T-helper 17 cell (primary cell): ENCODE results near the gene PPP2R3A. TPM values are rescaled to one million over a fixed set of nuclear protein-coding genes. Genes with fewer than 3 reads are reported as not detected.
A peak's percentile ranks its signal among the peaks of the same experiment; 100 is the strongest.
"Not testable (repeated sequence)": the region's sequence is repeated elsewhere in the genome, so short reads cannot be mapped to it uniquely, and the experiment has no call there.

Experiments
- ATAC-seq: fragments of 150-1000 bp; cut with Tn5 transposase; 2 replicates; pipeline ENCODE4 v1.10.0; 2021; ENCODE audit warnings: mild to moderate bottlenecking, moderate library complexity
- DNase-seq, 3 donors: peaks; one replicate each; pipeline versions ENCODE4 v3.0.0 to v3.0.0-alpha.2; 2020 to 2021
- H3K9me3 ChIP-seq: one replicate; pipeline ENCODE4 v1.7.0; 2013; ENCODE audit warnings: low read length, mild to moderate bottlenecking; ENCODE audit not compliant: control insufficient read depth, poor library complexity, severe bottlenecking
- H3K27ac Mint-ChIP-seq: one replicate; pipeline ENCODE4 v1.8.0; 2022; ENCODE audit warnings: mild to moderate bottlenecking, moderate library complexity, mixed read lengths
- H3K27me3 Mint-ChIP-seq: one replicate; pipeline ENCODE4 v1.8.0; 2022; ENCODE audit warnings: mixed read lengths
- H3K36me3 Mint-ChIP-seq: one replicate; pipeline ENCODE4 v1.8.0; 2022; ENCODE audit warnings: low read depth, mixed read lengths
- H3K4me1 Mint-ChIP-seq: one replicate; pipeline ENCODE4 v1.8.0; 2022; ENCODE audit warnings: mild to moderate bottlenecking, mixed read lengths
- H3K4me3 Mint-ChIP-seq: one replicate; pipeline ENCODE4 v1.8.0; 2022; ENCODE audit warnings: mild to moderate bottlenecking, moderate library complexity, mixed read lengths
- total RNA-seq, 4 donors: library from RNA in 2 of 4; stranded (reverse) in 2 of 4; gene quantifications; one replicate each; pipeline ENCODE4 v1.2.3 and lab custom pipeline; 2022 to 2026

PPP2R3A gene
- total RNA-seq, 2 donors from 2014 or later, result 0.13 to 0.17 TPM

DNA sequence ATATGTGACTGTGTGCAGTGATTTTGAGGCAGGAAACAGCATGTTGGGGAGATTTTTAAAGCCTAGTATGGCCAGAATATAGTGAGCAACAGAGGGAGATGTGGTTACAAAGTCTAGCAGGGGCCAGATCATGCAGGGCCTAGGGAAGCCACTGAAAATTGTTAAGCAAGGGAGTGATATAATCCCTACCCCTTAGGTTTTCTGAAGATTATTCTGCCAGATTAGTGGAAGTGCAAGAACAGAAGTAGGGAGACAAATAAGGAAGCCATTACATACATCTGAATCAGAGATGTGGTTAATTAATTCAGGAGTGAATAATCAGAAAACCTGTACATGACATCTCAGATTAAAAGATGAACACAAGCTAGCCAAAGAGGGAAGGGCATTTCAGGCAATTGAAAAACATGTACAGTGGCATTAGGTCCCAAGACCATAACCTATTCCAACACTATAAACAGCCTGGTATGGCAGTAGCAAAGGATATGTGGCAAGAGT lies 175.8 kb downstream of the PPP2R3A start:
- Mint-ChIP-seq H3K27me3 (no peaks in the 10 kb centered on the region), H3K4me1 (peaks cover 14% of the 10 kb centered on the region), H3K36me3 (no peaks in the 10 kb centered on the region), H3K27ac (peak overlapping the region; percentile 77), H3K4me3 (no peak overlapping the region)
- DNase-seq, result no peak
- H3K9me3 ChIP-seq, result no peaks in the 10 kb centered on the region
- ATAC-seq, result peak; percentile 18

GRCh38 chr3:136141891-136142290 lies 176.4 kb downstream of the PPP2R3A start:
- H3K9me3 ChIP-seq, result no peaks in the 10 kb centered on the region
- Mint-ChIP-seq H3K27me3 (no peaks in the 10 kb centered on the region), H3K36me3 (no peaks in the 10 kb centered on the region), H3K4me3 (peak overlapping the region; percentile 4), H3K27ac (peak overlapping the region; percentile 77), H3K4me1 (peaks cover 14% of the 10 kb centered on the region)
- ATAC-seq, result peak; percentile 8
- no peak for DNase-seq

- Mint-ChIP-seq H3K4me1 (peaks cover 14% of the 10 kb centered on the region), H3K4me3 (peak overlapping the region; percentile 4), H3K27ac (peak overlapping the region; percentile 77), H3K27me3 (no peaks in the 10 kb centered on the region), H3K36me3 (no peaks in the 10 kb centered on the region)
- H3K9me3 ChIP-seq, result no peaks in the 10 kb centered on the region
- ATAC-seq (no peak), DNase-seq (no peak)
Observed at GRCh38 chr3:136142592-136142991, 177.1 kb downstream of the PPP2R3A start.

GRCh38 chr3:136144397-136144796 lies 178.9 kb downstream of the PPP2R3A start:
- not testable (repeated sequence) for H3K36me3 Mint-ChIP-seq, H3K27me3 Mint-ChIP-seq, ATAC-seq, H3K9me3 ChIP-seq, DNase-seq, H3K4me3 Mint-ChIP-seq
- peak overlapping the region; percentile 77 for H3K27ac Mint-ChIP-seq
- peaks cover 25% of the 10 kb centered on the region for H3K4me1 Mint-ChIP-seq

- H3K27ac Mint-ChIP-seq, result peak overlapping the region; percentile 37
- ATAC-seq, result no peak
- no peaks in the 10 kb centered on the region for H3K9me3 ChIP-seq
- peaks cover 9% of the 10 kb centered on the region for H3K36me3 Mint-ChIP-seq
- H3K4me3 Mint-ChIP-seq, result no peak overlapping the region
- no peak for DNase-seq
- H3K27me3 Mint-ChIP-seq, result no peaks in the 10 kb centered on the region
- peaks cover 32% of the 10 kb centered on the region for H3K4me1 Mint-ChIP-seq
Observed at GRCh38 chr3:136146981-136147729, 181.6 kb downstream of the PPP2R3A start.

DNA sequence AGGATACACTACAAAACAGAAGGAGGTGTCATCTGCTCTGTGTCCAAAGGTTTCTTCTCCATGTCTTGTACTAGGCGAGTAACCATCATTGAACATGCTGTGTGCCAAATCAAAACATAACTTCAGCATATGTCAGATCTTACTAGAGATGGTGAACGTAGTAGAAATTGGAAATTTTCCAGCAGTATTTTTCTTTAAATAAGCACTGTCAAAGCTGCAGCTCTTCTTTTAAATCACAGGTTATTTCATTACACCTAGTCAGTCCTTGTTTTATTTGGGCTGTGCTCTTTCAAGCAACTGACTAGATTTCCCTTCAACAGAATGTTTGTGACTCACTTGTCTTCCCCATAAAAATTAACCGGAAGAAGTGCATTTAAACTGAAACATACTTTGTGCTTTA lies 184.1 kb downstream of the PPP2R3A start:
- peaks cover 49% of the 10 kb centered on the region for H3K4me1 Mint-ChIP-seq
- no peak overlapping the region for H3K4me3 Mint-ChIP-seq
- H3K36me3 Mint-ChIP-seq, result peaks cover 9% of the 10 kb centered on the region
- H3K27ac Mint-ChIP-seq, result peak overlapping the region; percentile 45
- H3K27me3 Mint-ChIP-seq, result no peaks in the 10 kb centered on the region
- ATAC-seq (no peak), DNase-seq (no peak)
- H3K9me3 ChIP-seq, result no peaks in the 10 kb centered on the region

- H3K36me3 Mint-ChIP-seq, result peaks cover 11% of the 10 kb centered on the region
- H3K9me3 ChIP-seq, result no peaks in the 10 kb centered on the region
- H3K27ac Mint-ChIP-seq, result peak overlapping the region; percentile 74
- peaks cover 60% of the 10 kb centered on the region for H3K4me1 Mint-ChIP-seq
- H3K27me3 Mint-ChIP-seq, result no peaks in the 10 kb centered on the region
- H3K4me3 Mint-ChIP-seq, result no peak overlapping the region
- ATAC-seq, result no peak
- DNase-seq, result no peak
Observed at GRCh38 chr3:136151219-136151618, 185.7 kb downstream of the PPP2R3A start.

GRCh38 chr3:136152176-136152843 lies 186.8 kb downstream of the PPP2R3A start:
- peaks cover 11% of the 10 kb centered on the region for H3K36me3 Mint-ChIP-seq
- no peak overlapping the region for H3K4me3 Mint-ChIP-seq
- ATAC-seq (no peak), DNase-seq (no peak)
- peaks cover 63% of the 10 kb centered on the region for H3K4me1 Mint-ChIP-seq
- no peaks in the 10 kb centered on the region for H3K27me3 Mint-ChIP-seq
- no peaks in the 10 kb centered on the region for H3K9me3 ChIP-seq
- peak overlapping the region; percentile 74 for H3K27ac Mint-ChIP-seq

DNA sequence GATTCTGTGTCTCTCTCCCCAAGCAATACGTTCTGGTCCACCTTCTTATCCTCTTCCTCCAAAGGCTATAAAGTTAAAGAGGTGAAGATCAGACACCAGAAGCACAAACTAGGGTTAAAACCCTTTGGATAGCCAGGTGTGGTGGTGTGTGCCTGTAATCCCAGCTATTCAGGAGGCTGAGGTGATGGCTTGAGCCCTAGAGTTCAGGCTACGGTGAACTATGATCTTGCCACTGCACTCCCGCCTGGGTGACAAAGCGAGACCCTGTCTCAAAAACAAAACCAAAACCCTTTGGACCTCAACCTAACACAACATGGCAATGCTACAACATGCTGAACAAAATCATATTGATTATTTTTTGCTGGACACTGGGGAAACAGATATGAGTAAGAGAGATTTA lies 187.4 kb downstream of the PPP2R3A start:
- peak overlapping the region; percentile 66 for H3K27ac Mint-ChIP-seq
- no peak overlapping the region for H3K4me3 Mint-ChIP-seq
- peaks cover 11% of the 10 kb centered on the region for H3K36me3 Mint-ChIP-seq
- H3K9me3 ChIP-seq, result no peaks in the 10 kb centered on the region
- DNase-seq, result no peak
- peaks cover 62% of the 10 kb centered on the region for H3K4me1 Mint-ChIP-seq
- H3K27me3 Mint-ChIP-seq, result no peaks in the 10 kb centered on the region
- ATAC-seq, result peak; percentile 13

DNA sequence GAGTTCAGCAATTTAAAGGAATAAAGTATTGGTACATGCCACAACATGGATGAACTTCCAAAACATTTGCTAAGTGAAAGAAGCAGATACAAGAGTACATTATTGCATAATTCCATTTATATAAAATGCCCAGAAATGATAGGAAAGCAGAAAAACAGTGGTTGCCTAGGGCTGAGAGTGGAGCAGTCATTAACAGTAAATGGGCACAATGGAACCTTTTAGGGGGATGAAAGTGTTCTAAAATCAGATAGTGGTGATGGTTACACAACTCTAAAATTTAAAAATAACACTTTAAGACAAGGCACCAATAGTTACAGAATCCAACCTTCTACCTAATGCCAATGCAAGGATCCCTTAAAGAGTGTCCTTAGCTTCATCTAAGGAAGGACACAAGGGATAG lies 196.0 kb downstream of the PPP2R3A start:
- Mint-ChIP-seq H3K27ac (no peak overlapping the region), H3K4me1 (peaks cover 47% of the 10 kb centered on the region), H3K27me3 (no peaks in the 10 kb centered on the region), H3K4me3 (peak overlapping the region; percentile 28), H3K36me3 (no peaks in the 10 kb centered on the region)
- no peaks in the 10 kb centered on the region for H3K9me3 ChIP-seq
- no peak for ATAC-seq
- no peak for DNase-seq

- Mint-ChIP-seq H3K36me3 (no peaks in the 10 kb centered on the region), H3K4me3 (no peak overlapping the region), H3K27ac (peak overlapping the region; percentile 19), H3K4me1 (peaks cover 46% of the 10 kb centered on the region), H3K27me3 (no peaks in the 10 kb centered on the region)
- ATAC-seq (no peak), DNase-seq (no peak)
- H3K9me3 ChIP-seq, result no peaks in the 10 kb centered on the region
Observed at GRCh38 chr3:136162322-136162721, 196.8 kb downstream of the PPP2R3A start.

DNA sequence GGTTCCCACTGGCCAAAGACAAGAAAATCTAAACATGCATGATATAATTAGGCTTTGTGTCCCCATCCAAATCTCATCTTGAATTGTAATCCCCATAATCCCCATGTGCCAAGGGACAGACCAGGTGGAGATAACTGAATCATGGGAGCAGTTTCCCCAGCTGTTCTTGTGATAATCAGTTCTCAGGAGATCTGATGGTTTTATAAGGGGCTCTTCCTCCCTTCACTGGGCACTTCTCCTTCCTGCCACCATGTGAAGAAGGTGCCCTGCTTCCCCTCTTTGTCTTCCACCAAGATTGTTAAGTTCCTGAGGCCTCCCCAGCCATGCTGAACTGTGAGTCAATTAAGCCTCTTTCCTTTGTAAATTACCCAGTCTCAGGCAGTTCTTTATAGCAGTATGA lies 198.1 kb downstream of the PPP2R3A start:
- peaks cover 49% of the 10 kb centered on the region for H3K4me1 Mint-ChIP-seq
- ATAC-seq, DNase-seq, H3K9me3 ChIP-seq, H3K27me3 Mint-ChIP-seq, H3K4me3 Mint-ChIP-seq, H3K36me3 Mint-ChIP-seq: not testable (repeated sequence)
- peak overlapping the region; percentile 77 for H3K27ac Mint-ChIP-seq

DNA sequence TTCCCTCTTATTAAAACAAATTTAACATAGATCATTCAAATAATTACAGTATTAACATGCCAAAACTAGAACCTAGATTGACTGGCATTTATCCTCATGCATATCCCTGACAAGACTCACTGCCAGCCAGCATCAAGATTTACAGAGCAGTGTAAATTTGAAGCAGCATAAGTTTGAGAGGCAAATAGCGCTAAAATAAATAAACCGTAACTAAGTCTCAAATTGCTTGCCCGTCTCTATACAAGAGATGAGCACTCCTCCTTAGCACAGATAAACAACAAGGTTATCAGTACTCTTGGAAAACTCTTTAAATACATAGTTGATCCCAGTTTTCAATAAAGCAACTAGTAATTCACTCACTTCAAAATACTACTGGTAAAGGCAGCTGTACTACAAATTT lies 201.0 kb downstream of the PPP2R3A start:
- Mint-ChIP-seq H3K27ac (peak overlapping the region; percentile 45), H3K36me3 (peaks cover 2% of the 10 kb centered on the region), H3K4me3 (peak overlapping the region; percentile 9), H3K27me3 (no peaks in the 10 kb centered on the region), H3K4me1 (peaks cover 51% of the 10 kb centered on the region)
- ATAC-seq, result no peak
- no peak for DNase-seq
- no peaks in the 10 kb centered on the region for H3K9me3 ChIP-seq
